GM23338 (cell line): Measurements from ENCODE around the gene GREB1L. TPM values are rescaled to one million over a fixed set of nuclear protein-coding genes. Genes with fewer than 3 reads are reported as not detected.

Source experiments
- ATAC-seq: fragments of 200-7000 bp; cut with Tn5 transposase; 3 replicates; pipeline ENCODE4 v1.9.1; 2020
- DNase-seq: peaks from one replicate; pipeline ENCODE4 v3.0.0-alpha.2; 2015; ENCODE audit warnings: low spot score
- H2AFZ ChIP-seq: fragments of 200-600 bp; sonication (generic); 2 replicates; pipeline ENCODE4 v1.8.0; 2016; ENCODE audit warnings: antibody characterized with exemption, mild to moderate bottlenecking, moderate library complexity
- H3F3A ChIP-seq: fragments of 200-600 bp; sonication (generic); replicated peaks from 2 replicates; pipeline ENCODE4 v1.8.0; 2017; ENCODE audit warnings: antibody characterized with exemption, mixed run types, low read depth
- H3K27ac ChIP-seq: fragments of 200-600 bp; sonication (generic); 2 replicates; pipeline ENCODE4 v1.6.1; 2016; ENCODE audit warnings: low read depth
- H3K27me3 ChIP-seq: fragments of 200-600 bp; sonication (generic); 2 replicates; pipeline ENCODE4 v1.8.0; 2016; ENCODE audit warnings: mild to moderate bottlenecking, mixed run types, moderate library complexity; ENCODE audit not compliant: insufficient read depth
- H3K36me3 ChIP-seq: fragments of 200-600 bp; sonication (generic); 2 replicates; pipeline ENCODE4 v1.8.0; 2016; ENCODE audit warnings: mild to moderate bottlenecking; ENCODE audit not compliant: insufficient read depth
- H3K4me1 ChIP-seq: fragments of 200-600 bp; sonication (generic); 2 replicates; pipeline ENCODE4 v1.8.0; 2016; ENCODE audit warnings: mild to moderate bottlenecking, moderate library complexity; ENCODE audit not compliant: insufficient read depth
- H3K4me2 ChIP-seq: fragments of 200-600 bp; sonication (generic); 2 replicates; pipeline ENCODE4 v1.7.1; 2017; ENCODE audit warnings: mixed run types
- H3K4me3 ChIP-seq: fragments of 200-600 bp; sonication (generic); 2 replicates; pipeline ENCODE4 v1.6.1; 2016; ENCODE audit warnings: mixed run types
- H3K79me2 ChIP-seq: fragments of 200-600 bp; sonication (generic); replicated peaks from 2 replicates; pipeline ENCODE4 v1.8.0; 2017; ENCODE audit warnings: mild to moderate bottlenecking; ENCODE audit not compliant: insufficient read depth
- H3K9me2 ChIP-seq: fragments of 200-600 bp; sonication (generic); 2 replicates; pipeline ENCODE4 v1.8.0; 2017; ENCODE audit not compliant: insufficient read depth
- H4K20me1 ChIP-seq: fragments of 200-600 bp; sonication (generic); replicated peaks from 2 replicates; pipeline ENCODE4 v1.8.0; 2017; ENCODE audit warnings: mild to moderate bottlenecking; ENCODE audit not compliant: insufficient read depth
- H3K27ac Mint-ChIP-seq: 2 replicates; pipeline ENCODE4 v1.8.0; 2020; ENCODE audit warnings: inconsistent platforms, mild to moderate bottlenecking, moderate library complexity, mixed read lengths
- H3K27me3 Mint-ChIP-seq: 3 replicates; pipeline ENCODE4 v1.8.0; 2022; ENCODE audit warnings: low read depth, mild to moderate bottlenecking, moderate library complexity, mixed read lengths, inconsistent platforms; ENCODE audit not compliant: insufficient read depth, poor library complexity
- H3K36me3 Mint-ChIP-seq: 3 replicates; pipeline ENCODE4 v1.8.0; 2021; ENCODE audit warnings: low read depth, mild to moderate bottlenecking, inconsistent platforms, moderate library complexity, mixed read lengths
- H3K4me1 Mint-ChIP-seq: 3 replicates; pipeline ENCODE4 v1.8.0; 2020; ENCODE audit warnings: mild to moderate bottlenecking, inconsistent platforms, mixed read lengths
- H3K4me3 Mint-ChIP-seq: 3 replicates; pipeline ENCODE4 v1.8.0; 2021; ENCODE audit warnings: moderate library complexity, mild to moderate bottlenecking, inconsistent platforms, mixed read lengths
- H3K9me3 Mint-ChIP-seq: 3 replicates; pipeline ENCODE4 v1.8.0; 2020; ENCODE audit warnings: moderate library complexity, mild to moderate bottlenecking, inconsistent platforms, mixed read lengths
- CREB1 ChIP-seq: fragments of 250-450 bp; sonication (Bioruptor Pico); IDR thresholded peaks from 2 replicates; pipeline ENCODE4 v1.5.0; 2020; ENCODE audit warnings: low read depth, mild to moderate bottlenecking, moderate library complexity
- CTCF ChIP-seq, 2 experiments: fragments of 200-600 bp in 1 of 2; sonication (generic) in 1 of 2; conservative IDR thresholded peaks; 2 replicates each; pipeline versions ENCODE4 v1.5.1 to v1.6.1; 2016 to 2017; ENCODE audit warnings: antibody characterized with exemption in 2 of 2, low read depth in 2 of 2, mild to moderate bottlenecking in 2 of 2, moderate library complexity in 1 of 2
- EZH2 ChIP-seq: fragments of 200-600 bp; sonication (generic); IDR thresholded peaks from one replicate; pipeline ENCODE4 v1.8.0; 2017; ENCODE audit warnings: antibody characterized with exemption, mild to moderate bottlenecking, low read depth; ENCODE audit not compliant: unreplicated experiment
- EZH2phosphoT487 ChIP-seq: fragments of 200-600 bp; sonication (generic); IDR thresholded peaks from one replicate; pipeline ENCODE4 v1.8.1; 2018; ENCODE audit warnings: antibody characterized with exemption; ENCODE audit not compliant: unreplicated experiment
- JUNB ChIP-seq: IDR thresholded peaks from one replicate; pipeline ENCODE4 v1.6.1; 2016; ENCODE audit warnings: antibody characterized with exemption; ENCODE audit not compliant: unreplicated experiment
- NANOG ChIP-seq: IDR thresholded peaks from 2 replicates; pipeline ENCODE4 v1.6.1; 2016; ENCODE audit warnings: antibody characterized with exemption, borderline replicate concordance
- STAT1 ChIP-seq: IDR thresholded peaks from one replicate; pipeline ENCODE4 v1.6.1; 2016; ENCODE audit warnings: antibody characterized with exemption; ENCODE audit not compliant: unreplicated experiment
- ZNF114 ChIP-seq: fragments of 250-450 bp; sonication (Bioruptor Pico); IDR thresholded peaks from 2 replicates; pipeline ENCODE4 v1.5.0; 2020; ENCODE audit warnings: mild to moderate bottlenecking, moderate library complexity
- polyA plus RNA-seq: library from polyadenylated mRNA; unstranded; fragments of >200 nt; fragmentation: Nextera tagmentation; extraction: Ambion mirVana; gene quantifications from 2 replicates; pipeline ENCODE4 v1.2.1, GENCODE V29; 2016
- total RNA-seq: library from RNA; depleted of rRNA; stranded (reverse); fragments of >200 nt; shearing (Covaris generic); gene quantifications from 2 replicates; pipeline ENCODE4 v1.2.3, GENCODE V29; 2014
- TF ChIP-seq, protein P1 (sequence below): IDR thresholded peaks from one replicate; pipeline ENCODE4 v1.6.1; 2018; ENCODE audit warnings: antibody characterized with exemption; ENCODE audit not compliant: unreplicated experiment
- TF ChIP-seq, protein P2 (sequence below): IDR thresholded peaks from 2 replicates; pipeline ENCODE4 v1.6.1; 2016; ENCODE audit warnings: antibody characterized with exemption
- TF ChIP-seq, protein P3 (sequence below): fragments of 250-450 bp; sonication (Bioruptor Pico); IDR thresholded peaks from 2 replicates; pipeline ENCODE4 v1.5.0; 2020; ENCODE audit warnings: mild to moderate bottlenecking, moderate library complexity

Gene GREB1L
- total and polyA plus RNA-seq, 2 experiments from 2014 or later, result 0.03 to 0.29 TPM

GRCh38 chr18:21300908-21301200, 58.8 kb downstream of the GREB1L start:
- Histone ChIP-seq H3K36me3 (no peaks in the 10 kb centered on the region), H3K9me2 (no peaks in the 10 kb centered on the region), H3K79me2 (no peaks in the 10 kb centered on the region), H3F3A (no peaks in the 10 kb centered on the region), H3K4me1 (peaks cover 18% of the 10 kb centered on the region), H3K4me3 (no peak overlapping the region), H3K27ac (no peak overlapping the region), H4K20me1 (no peaks in the 10 kb centered on the region), H2AFZ (0 out of 2 replicates have a peak overlapping the region, but pooled peaks have one; percentile 11), H3K4me2 (no peak overlapping the region), H3K27me3 (no peaks in the 10 kb centered on the region)
- TF ChIP-seq JUNB (no peak), ZNF114 (CRISPR knock-in tag) (no peak), EZH2phosphoT487 (no peak)
- Mint-ChIP-seq H3K27me3 (no peaks in the 10 kb centered on the region), H3K9me3 (no peaks in the 10 kb centered on the region), H3K4me3 (no peak overlapping the region), H3K27ac (no peak overlapping the region), H3K4me1 (peaks cover 20% of the 10 kb centered on the region), H3K36me3 (no peaks in the 10 kb centered on the region)
- ATAC-seq, result no peak
- no peak for DNase-seq

- no peak overlapping the region for H2AFZ ChIP-seq
- DNase-seq (no peak), ATAC-seq (no peak)
- H3K4me1 Mint-ChIP-seq, result peaks cover 19% of the 10 kb centered on the region
- no peaks in the 10 kb centered on the region for H4K20me1 ChIP-seq
- H3K4me3 ChIP-seq, result no peak overlapping the region
- H3K4me3 Mint-ChIP-seq, result no peak overlapping the region
- no peaks in the 10 kb centered on the region for H3K9me2 ChIP-seq
- H3K36me3 ChIP-seq, result no peaks in the 10 kb centered on the region
- H3K27ac Mint-ChIP-seq, result no peak overlapping the region
- no peak overlapping the region for H3K4me2 ChIP-seq
- no peaks in the 10 kb centered on the region for H3K36me3 Mint-ChIP-seq
- no peak overlapping the region for H3K27ac ChIP-seq
- H3K9me3 Mint-ChIP-seq, result no peaks in the 10 kb centered on the region
- H3K27me3 Mint-ChIP-seq, result no peaks in the 10 kb centered on the region
- H3K4me1 ChIP-seq, result peaks cover 18% of the 10 kb centered on the region
- no peaks in the 10 kb centered on the region for H3K79me2 ChIP-seq
- no peaks in the 10 kb centered on the region for H3F3A ChIP-seq
- no peaks in the 10 kb centered on the region for H3K27me3 ChIP-seq
- no peak for TF ChIP-seq CTCF (conservative IDR thresholded peaks at IDR 0.05; ENCODE audit: low read depth in 2 of 2)
- TF ChIP-seq, protein P1, sequence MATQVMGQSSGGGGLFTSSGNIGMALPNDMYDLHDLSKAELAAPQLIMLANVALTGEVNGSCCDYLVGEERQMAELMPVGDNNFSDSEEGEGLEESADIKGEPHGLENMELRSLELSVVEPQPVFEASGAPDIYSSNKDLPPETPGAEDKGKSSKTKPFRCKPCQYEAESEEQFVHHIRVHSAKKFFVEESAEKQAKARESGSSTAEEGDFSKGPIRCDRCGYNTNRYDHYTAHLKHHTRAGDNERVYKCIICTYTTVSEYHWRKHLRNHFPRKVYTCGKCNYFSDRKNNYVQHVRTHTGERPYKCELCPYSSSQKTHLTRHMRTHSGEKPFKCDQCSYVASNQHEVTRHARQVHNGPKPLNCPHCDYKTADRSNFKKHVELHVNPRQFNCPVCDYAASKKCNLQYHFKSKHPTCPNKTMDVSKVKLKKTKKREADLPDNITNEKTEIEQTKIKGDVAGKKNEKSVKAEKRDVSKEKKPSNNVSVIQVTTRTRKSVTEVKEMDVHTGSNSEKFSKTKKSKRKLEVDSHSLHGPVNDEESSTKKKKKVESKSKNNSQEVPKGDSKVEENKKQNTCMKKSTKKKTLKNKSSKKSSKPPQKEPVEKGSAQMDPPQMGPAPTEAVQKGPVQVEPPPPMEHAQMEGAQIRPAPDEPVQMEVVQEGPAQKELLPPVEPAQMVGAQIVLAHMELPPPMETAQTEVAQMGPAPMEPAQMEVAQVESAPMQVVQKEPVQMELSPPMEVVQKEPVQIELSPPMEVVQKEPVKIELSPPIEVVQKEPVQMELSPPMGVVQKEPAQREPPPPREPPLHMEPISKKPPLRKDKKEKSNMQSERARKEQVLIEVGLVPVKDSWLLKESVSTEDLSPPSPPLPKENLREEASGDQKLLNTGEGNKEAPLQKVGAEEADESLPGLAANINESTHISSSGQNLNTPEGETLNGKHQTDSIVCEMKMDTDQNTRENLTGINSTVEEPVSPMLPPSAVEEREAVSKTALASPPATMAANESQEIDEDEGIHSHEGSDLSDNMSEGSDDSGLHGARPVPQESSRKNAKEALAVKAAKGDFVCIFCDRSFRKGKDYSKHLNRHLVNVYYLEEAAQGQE, result no peak
- TF ChIP-seq, protein P2, sequence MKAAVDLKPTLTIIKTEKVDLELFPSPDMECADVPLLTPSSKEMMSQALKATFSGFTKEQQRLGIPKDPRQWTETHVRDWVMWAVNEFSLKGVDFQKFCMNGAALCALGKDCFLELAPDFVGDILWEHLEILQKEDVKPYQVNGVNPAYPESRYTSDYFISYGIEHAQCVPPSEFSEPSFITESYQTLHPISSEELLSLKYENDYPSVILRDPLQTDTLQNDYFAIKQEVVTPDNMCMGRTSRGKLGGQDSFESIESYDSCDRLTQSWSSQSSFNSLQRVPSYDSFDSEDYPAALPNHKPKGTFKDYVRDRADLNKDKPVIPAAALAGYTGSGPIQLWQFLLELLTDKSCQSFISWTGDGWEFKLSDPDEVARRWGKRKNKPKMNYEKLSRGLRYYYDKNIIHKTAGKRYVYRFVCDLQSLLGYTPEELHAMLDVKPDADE, result no peak
- no peak for TF ChIP-seq CREB1
- TF ChIP-seq, protein P3, sequence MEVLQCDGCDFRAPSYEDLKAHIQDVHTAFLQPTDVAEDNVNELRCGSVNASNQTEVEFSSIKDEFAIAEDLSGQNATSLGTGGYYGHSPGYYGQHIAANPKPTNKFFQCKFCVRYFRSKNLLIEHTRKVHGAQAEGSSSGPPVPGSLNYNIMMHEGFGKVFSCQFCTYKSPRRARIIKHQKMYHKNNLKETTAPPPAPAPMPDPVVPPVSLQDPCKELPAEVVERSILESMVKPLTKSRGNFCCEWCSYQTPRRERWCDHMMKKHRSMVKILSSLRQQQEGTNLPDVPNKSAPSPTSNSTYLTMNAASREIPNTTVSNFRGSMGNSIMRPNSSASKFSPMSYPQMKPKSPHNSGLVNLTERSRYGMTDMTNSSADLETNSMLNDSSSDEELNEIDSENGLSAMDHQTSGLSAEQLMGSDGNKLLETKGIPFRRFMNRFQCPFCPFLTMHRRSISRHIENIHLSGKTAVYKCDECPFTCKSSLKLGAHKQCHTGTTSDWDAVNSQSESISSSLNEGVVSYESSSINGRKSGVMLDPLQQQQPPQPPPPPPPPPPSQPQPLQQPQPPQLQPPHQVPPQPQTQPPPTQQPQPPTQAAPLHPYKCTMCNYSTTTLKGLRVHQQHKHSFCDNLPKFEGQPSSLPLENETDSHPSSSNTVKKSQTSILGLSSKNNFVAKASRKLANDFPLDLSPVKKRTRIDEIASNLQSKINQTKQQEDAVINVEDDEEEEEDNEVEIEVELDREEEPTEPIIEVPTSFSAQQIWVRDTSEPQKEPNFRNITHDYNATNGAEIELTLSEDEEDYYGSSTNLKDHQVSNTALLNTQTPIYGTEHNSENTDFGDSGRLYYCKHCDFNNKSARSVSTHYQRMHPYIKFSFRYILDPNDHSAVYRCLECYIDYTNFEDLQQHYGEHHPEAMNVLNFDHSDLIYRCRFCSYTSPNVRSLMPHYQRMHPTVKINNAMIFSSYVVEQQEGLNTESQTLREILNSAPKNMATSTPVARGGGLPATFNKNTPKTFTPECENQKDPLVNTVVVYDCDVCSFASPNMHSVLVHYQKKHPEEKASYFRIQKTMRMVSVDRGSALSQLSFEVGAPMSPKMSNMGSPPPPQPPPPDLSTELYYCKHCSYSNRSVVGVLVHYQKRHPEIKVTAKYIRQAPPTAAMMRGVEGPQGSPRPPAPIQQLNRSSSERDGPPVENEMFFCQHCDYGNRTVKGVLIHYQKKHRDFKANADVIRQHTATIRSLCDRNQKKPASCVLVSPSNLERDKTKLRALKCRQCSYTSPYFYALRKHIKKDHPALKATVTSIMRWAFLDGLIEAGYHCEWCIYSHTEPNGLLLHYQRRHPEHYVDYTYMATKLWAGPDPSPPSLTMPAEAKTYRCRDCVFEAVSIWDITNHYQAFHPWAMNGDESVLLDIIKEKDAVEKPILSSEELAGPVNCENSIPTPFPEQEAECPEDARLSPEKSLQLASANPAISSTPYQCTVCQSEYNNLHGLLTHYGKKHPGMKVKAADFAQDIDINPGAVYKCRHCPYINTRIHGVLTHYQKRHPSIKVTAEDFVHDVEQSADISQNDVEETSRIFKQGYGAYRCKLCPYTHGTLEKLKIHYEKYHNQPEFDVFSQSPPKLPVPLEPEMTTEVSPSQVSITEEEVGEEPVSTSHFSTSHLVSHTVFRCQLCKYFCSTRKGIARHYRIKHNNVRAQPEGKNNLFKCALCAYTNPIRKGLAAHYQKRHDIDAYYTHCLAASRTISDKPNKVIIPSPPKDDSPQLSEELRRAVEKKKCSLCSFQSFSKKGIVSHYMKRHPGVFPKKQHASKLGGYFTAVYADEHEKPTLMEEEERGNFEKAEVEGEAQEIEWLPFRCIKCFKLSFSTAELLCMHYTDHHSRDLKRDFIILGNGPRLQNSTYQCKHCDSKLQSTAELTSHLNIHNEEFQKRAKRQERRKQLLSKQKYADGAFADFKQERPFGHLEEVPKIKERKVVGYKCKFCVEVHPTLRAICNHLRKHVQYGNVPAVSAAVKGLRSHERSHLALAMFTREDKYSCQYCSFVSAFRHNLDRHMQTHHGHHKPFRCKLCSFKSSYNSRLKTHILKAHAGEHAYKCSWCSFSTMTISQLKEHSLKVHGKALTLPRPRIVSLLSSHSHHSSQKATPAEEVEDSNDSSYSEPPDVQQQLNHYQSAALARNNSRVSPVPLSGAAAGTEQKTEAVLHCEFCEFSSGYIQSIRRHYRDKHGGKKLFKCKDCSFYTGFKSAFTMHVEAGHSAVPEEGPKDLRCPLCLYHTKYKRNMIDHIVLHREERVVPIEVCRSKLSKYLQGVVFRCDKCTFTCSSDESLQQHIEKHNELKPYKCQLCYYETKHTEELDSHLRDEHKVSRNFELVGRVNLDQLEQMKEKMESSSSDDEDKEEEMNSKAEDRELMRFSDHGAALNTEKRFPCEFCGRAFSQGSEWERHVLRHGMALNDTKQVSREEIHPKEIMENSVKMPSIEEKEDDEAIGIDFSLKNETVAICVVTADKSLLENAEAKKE (CRISPR knock-in tag), result no peak
- TF ChIP-seq NANOG, result no peak
- no peak for TF ChIP-seq STAT1
- TF ChIP-seq EZH2, result no peak
Observed at GRCh38 chr18:21303445-21303844, 61.4 kb downstream of the GREB1L start.
